Fibroblast of lung (primary cell): ENCODE data around the gene SULF2. TPM values are rescaled to one million over a fixed set of nuclear protein-coding genes. Genes with fewer than 3 reads are reported as not detected.

Experiments
- DNase-seq, 2 donors: peaks; one replicate each; pipeline versions ENCODE4 v3.0.0 to v3.0.0-alpha.2; 2010; ENCODE audit warnings: low read depth in 2 of 2
- H2AFZ ChIP-seq: 2 replicates; pipeline ENCODE4 v1.5.1; 2012; ENCODE audit warnings: low read length, control low read depth, inconsistent platforms
- H3K27ac ChIP-seq: 2 replicates; pipeline ENCODE4 v1.5.1; 2011; ENCODE audit warnings: low read length, control low read depth; ENCODE audit not compliant: insufficient read depth
- H3K27me3 ChIP-seq: 2 replicates; pipeline ENCODE4 v1.5.1; 2011; ENCODE audit warnings: mild to moderate bottlenecking, low read length; ENCODE audit not compliant: control insufficient read depth, insufficient read depth
- H3K36me3 ChIP-seq: 2 replicates; pipeline ENCODE4 v1.5.1; 2011; ENCODE audit warnings: low read length; ENCODE audit not compliant: control insufficient read depth, insufficient read depth
- H3K4me1 ChIP-seq: 2 replicates; pipeline ENCODE4 v1.5.1; 2011; ENCODE audit warnings: low read length; ENCODE audit not compliant: control insufficient read depth, insufficient read depth; ENCODE audit errors: extremely low read depth
- H3K4me2 ChIP-seq: 2 replicates; pipeline ENCODE4 v1.5.1; 2011; ENCODE audit warnings: low read length, control low read depth; ENCODE audit not compliant: insufficient read depth; ENCODE audit errors: extremely low read depth
- H3K4me3 ChIP-seq, 4 experiments: fragments of 200-600 bp in 1 of 4; sonication (generic) in 1 of 4; replicated peaks in 1 of 4; 2 replicates each; pipeline ENCODE4 v1.5.1; 2011 to 2016; ENCODE audit warnings: low read length in 4 of 4, low read depth in 3 of 4, mild to moderate bottlenecking in 3 of 4, control low read depth in 2 of 4, inconsistent platforms in 1 of 4, mixed read lengths in 1 of 4; ENCODE audit not compliant: insufficient read depth in 1 of 4; ENCODE audit errors: control extremely low read depth in 1 of 4
- H3K79me2 ChIP-seq: 2 replicates; pipeline ENCODE4 v1.5.1; 2012; ENCODE audit warnings: mild to moderate bottlenecking, low read length, inconsistent platforms; ENCODE audit not compliant: control insufficient read depth, insufficient read depth
- H3K9ac ChIP-seq: 2 replicates; pipeline ENCODE4 v1.5.1; 2011; ENCODE audit warnings: mild to moderate bottlenecking, low read length, control low read depth; ENCODE audit not compliant: insufficient read depth
- H3K9me3 ChIP-seq: 2 replicates; pipeline ENCODE4 v1.5.1; 2012; ENCODE audit warnings: low read depth, low read length; ENCODE audit not compliant: control insufficient read depth, insufficient read depth
- H4K20me1 ChIP-seq: 2 replicates; pipeline ENCODE4 v1.5.1; 2011; ENCODE audit warnings: low read length; ENCODE audit not compliant: control insufficient read depth, insufficient read depth; ENCODE audit errors: extremely low read depth
- EZH2 ChIP-seq: IDR thresholded peaks from 2 replicates; pipeline ENCODE4 v1.5.1; 2012; ENCODE audit warnings: low read length, control low read depth, mild to moderate bottlenecking; ENCODE audit errors: missing control alignments
- polyA plus RNA-seq, 2 donors: library from polyadenylated mRNA; depleted of rRNA in 1 of 2; stranded (reverse) in 1 of 2; unstranded in 1 of 2; fragments of >200 nt; gene quantifications; 2 replicates each; pipeline ENCODE4 v1.2.1, GENCODE V29; 2011 to 2012; ENCODE audit warnings: missing spikeins in 1 of 2
- total RNA-seq: library from RNA; depleted of rRNA; stranded (reverse); fragments of >200 nt; gene quantifications from 2 replicates; pipeline ENCODE4 v1.2.1, GENCODE V29; 2014
- TF ChIP-seq, protein P1 (sequence below), 2 donors: IDR thresholded peaks in 1 of 2; conservative IDR thresholded peaks in 1 of 2; 1 replicate in 1 of 2; 2 replicates in 1 of 2; pipeline ENCODE4 v1.5.1; 2011 to 2012; ENCODE audit warnings: low read length in 2 of 2, control low read depth in 1 of 2, inconsistent platforms in 1 of 2, low read depth in 1 of 2, mild to moderate bottlenecking in 1 of 2

The SULF2 gene
- total and polyA plus RNA-seq, 2 donors (not counting 1 experiment from before 2014, with no cell fraction given), result 0.26 to 9.6 TPM

DNA sequence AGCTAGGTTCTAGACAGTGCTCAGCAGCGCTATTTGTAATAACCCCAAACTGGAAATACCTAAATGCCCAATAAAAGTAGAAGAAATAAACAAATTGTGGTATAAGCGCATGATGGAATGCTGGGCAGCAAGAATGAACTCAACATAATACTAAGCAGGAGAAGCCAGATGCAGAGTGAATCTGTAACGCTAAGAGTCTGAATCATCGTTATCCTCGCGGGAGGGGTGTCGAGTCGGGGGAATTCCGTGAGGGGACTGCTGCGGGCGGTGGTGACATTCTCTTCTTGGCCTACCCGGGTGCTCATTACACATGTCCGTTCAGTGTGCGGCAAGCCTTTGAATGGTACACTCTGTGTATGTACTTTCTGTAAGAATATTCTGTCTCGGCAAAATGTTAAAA lies 83.7 kb downstream of the SULF2 start:
- TF ChIP-seq, protein P1, sequence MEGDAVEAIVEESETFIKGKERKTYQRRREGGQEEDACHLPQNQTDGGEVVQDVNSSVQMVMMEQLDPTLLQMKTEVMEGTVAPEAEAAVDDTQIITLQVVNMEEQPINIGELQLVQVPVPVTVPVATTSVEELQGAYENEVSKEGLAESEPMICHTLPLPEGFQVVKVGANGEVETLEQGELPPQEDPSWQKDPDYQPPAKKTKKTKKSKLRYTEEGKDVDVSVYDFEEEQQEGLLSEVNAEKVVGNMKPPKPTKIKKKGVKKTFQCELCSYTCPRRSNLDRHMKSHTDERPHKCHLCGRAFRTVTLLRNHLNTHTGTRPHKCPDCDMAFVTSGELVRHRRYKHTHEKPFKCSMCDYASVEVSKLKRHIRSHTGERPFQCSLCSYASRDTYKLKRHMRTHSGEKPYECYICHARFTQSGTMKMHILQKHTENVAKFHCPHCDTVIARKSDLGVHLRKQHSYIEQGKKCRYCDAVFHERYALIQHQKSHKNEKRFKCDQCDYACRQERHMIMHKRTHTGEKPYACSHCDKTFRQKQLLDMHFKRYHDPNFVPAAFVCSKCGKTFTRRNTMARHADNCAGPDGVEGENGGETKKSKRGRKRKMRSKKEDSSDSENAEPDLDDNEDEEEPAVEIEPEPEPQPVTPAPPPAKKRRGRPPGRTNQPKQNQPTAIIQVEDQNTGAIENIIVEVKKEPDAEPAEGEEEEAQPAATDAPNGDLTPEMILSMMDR (conservative IDR thresholded peaks at IDR 0.05 in 1 of 2, IDR thresholded peaks at IDR 0.05 in 1 of 2; ENCODE audit: low read depth in 1 of 2, low read length in 2 of 2), result no peak
- no peak for TF ChIP-seq EZH2
- Histone ChIP-seq H3K4me1 (no peaks in the 10 kb centered on the region), H3K4me3 (no peak overlapping the region), H4K20me1 (no peaks in the 10 kb centered on the region), H3K4me2 (no peak overlapping the region), H3K36me3 (no peaks in the 10 kb centered on the region), H3K9ac (no peak overlapping the region), H3K79me2 (no peaks in the 10 kb centered on the region), H2AFZ (no peak overlapping the region), H3K9me3 (no peaks in the 10 kb centered on the region), H3K27ac (no peak overlapping the region), H3K27me3 (no peaks in the 10 kb centered on the region)
- peak in 1 of 2 donors; percentile 78 for DNase-seq

GRCh38 chr20:47700327-47700726 lies 85.0 kb downstream of the SULF2 start:
- H3K4me2 ChIP-seq, result no peak overlapping the region
- H3K4me3 ChIP-seq, result no peak overlapping the region
- H3K9ac ChIP-seq, result no peak overlapping the region
- no peaks in the 10 kb centered on the region for H3K79me2 ChIP-seq
- no peaks in the 10 kb centered on the region for H3K36me3 ChIP-seq
- no peaks in the 10 kb centered on the region for H3K9me3 ChIP-seq
- H3K4me1 ChIP-seq, result no peaks in the 10 kb centered on the region
- H3K27ac ChIP-seq, result no peak overlapping the region
- H3K27me3 ChIP-seq, result no peaks in the 10 kb centered on the region
- TF ChIP-seq, protein P1 (conservative IDR thresholded peaks at IDR 0.05 in 1 of 2, IDR thresholded peaks at IDR 0.05 in 1 of 2; ENCODE audit: low read depth in 1 of 2, low read length in 2 of 2), result no peak
- no peak for TF ChIP-seq EZH2
- no peak overlapping the region for H2AFZ ChIP-seq
- DNase-seq, result no peak
- H4K20me1 ChIP-seq, result no peaks in the 10 kb centered on the region

GRCh38 chr20:47699818-47700217 lies 85.5 kb downstream of the SULF2 start:
- no peaks in the 10 kb centered on the region for H3K79me2 ChIP-seq
- no peak for TF ChIP-seq EZH2
- TF ChIP-seq, protein P1 (conservative IDR thresholded peaks at IDR 0.05 in 1 of 2, IDR thresholded peaks at IDR 0.05 in 1 of 2; ENCODE audit: low read depth in 1 of 2, low read length in 2 of 2), result no peak
- H3K4me2 ChIP-seq, result no peak overlapping the region
- no peak for DNase-seq
- H3K36me3 ChIP-seq, result no peaks in the 10 kb centered on the region
- H2AFZ ChIP-seq, result no peak overlapping the region
- H3K27me3 ChIP-seq, result no peaks in the 10 kb centered on the region
- H3K9me3 ChIP-seq, result no peaks in the 10 kb centered on the region
- H3K27ac ChIP-seq, result no peak overlapping the region
- no peaks in the 10 kb centered on the region for H3K4me1 ChIP-seq
- H3K4me3 ChIP-seq, result no peak overlapping the region
- no peaks in the 10 kb centered on the region for H4K20me1 ChIP-seq
- H3K9ac ChIP-seq, result no peak overlapping the region
